ENCODE data around the gene DIS3L2.
"Not testable (repeated sequence)": the region's sequence is repeated elsewhere in the genome, so short reads cannot be mapped to it uniquely, and the experiment has no call there.

The DIS3L2 gene

DNA sequence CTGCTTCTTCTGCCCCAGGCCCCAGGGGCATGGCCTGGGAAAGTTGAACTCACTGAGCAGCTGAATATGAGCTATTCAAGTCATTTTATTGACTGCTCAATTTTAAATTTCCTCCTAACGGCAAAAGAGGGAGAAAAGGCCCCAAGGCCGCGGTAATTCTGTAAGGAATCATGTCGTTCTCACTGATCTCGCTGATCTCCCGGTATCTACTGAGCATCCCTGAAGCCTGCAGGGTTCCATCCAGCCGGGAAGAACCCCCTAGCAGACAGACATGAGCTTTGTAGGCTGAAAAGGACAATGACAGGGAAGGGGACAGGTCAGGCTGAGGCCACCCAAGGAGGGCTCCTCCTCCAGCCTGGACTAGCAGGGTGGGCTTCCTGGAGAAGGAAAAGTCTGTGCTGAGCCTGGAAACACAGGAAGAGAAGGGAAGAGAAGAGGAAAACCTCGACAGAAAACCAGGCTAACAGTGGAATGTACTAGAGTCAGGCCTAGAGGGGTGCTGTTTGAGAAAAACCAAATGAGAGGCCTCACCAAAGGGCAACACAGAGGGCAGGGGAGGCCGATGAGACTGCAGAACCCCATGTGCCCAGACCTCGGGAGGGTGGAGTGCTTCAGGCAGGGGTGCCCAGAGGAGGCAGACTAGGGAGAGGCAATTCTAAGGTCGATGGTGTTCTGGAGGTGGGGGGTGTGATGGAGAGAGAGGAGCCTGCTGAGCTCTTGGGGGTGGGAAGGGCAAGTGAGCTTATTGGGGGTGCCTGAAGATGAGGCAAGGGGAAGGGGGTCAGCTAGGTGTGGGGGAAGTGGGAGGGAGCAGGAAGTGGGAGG lies 32.4 kb upstream of the DIS3L2 start:
- DNase-seq (ENCODE audit: low read depth) = no peak

DNA sequence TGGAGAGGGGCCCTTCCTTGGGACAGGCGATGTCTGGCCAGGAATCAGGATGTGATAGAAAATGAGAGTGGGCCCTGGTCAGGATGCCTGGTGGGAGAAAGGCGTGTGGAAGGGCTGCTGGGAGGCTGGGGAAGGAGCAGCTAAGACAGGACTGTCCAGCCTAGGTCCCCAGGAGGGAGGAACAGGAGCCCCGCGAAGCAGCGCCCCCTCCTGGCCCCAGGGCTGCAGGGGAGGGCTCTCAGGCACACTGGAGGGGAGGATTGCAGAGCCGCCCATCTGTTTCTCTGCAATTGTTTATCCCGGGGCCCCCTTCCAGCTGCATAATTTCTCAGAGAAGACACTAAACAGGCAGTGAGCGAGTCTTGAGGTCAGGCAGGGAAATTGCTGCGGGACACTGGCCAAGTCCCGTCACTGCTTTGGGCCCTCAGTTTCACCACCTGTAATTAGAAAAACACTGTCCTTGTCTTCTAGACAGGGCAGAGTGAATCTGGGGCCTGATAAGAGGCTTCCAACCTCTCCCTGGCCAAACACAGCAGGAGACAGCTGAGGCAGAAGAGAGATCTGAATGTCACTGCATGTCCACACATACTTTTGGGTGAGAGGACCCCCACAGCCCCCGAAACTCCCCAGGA lies 31.4 kb upstream of the DIS3L2 start:
- DNase-seq (ENCODE audit: low read depth) = no peak

DNA sequence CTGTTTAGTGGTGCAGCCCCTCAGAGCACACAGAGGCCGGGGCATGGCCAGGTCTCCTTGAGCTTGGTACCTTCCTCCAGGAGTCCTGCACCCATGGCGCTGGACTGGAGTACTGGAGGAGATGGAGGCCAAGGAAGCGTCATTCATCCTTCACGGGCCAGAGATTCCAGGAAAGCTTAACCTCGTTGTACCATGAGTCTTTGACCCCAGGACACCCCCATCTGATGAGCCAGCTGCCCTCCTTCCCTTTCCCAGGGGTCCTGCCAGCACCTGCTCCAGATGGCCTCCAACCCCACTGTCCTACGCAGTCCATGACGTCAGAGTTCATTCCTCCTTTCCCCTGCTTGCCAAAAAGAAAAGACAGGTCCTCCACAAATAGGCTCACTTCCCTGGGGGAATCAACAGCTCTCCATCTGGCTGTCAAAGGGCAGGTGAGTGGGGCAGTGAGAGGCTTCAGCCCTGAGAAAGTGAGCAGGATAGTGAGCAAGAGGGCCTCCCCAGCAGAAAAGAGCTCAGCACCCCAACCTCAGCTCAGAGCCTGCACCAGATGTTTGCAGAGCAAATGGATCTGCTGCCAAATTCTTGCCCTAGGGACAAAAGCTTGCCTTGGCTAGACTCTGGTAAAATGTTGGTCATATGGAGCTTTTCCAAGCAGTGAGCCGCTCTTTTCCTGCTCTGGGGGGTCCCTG lies 30.8 kb upstream of the DIS3L2 start:
- no peak for DNase-seq (ENCODE audit: low read depth)

GRCh38 chr2:231931481-231931915 lies 30.0 kb upstream of the DIS3L2 start:
- no peak for DNase-seq (ENCODE audit: low read depth)

DNA sequence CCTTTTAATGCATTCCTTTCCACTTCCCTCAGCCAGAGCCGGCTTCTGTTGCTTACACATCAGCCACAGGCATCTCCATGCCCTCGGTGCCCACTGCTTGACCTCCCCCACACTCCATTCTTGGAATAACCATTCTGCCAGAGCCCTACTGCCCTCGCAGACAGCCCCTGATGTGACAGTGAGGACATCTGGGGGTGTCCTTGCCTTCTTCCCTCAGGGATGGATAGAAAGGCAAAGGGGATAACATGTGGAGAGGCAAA lies 28.9 kb upstream of the DIS3L2 start:
- DNase-seq (ENCODE audit: low read depth) = no peak

DNA sequence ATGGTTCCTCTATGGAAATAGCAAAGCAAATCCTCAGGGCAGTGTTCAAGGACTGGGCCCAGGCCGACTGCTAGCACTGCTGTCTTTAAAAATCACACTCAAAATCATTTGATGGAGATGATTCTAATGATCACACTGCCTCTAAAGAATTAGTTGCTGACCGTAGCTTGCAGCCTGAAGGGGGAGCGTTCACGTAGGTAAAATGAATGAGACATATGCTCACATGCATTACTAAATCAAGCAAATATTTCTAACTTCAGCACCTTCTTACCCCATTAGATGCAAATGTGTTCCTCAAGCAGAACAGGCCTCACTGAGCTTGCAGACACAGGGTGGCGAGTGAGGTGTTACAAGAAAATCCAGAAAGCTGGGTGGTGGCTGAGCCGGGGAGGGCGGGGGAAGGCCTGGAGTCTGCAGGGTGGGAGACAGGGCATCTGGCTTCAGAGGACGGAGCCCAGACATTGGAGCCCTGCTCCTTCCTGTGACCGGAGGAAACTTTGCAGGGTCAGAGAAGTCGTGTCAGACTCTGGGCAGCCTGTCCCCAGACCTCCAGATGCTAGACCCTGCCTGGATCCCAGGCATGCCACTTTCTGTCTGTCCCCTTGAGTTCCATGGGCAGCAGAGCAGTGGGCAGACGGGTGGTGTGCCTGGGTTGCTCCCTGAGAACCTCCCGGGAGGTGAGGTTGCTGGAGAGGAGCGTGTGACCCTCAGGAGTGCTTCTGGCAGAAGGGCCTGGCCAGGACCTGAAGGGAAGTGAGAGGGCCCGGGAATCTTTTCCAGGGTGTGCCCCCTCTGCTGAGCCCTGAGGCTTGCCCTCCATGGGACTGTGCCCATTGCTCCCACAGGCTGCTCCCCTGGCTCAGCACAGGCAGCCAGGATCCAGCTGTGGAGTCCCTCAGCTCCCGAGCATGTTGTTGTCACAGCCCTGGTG lies 28.3 kb upstream of the DIS3L2 start:
- no peak for DNase-seq (ENCODE audit: low read depth)

DNA sequence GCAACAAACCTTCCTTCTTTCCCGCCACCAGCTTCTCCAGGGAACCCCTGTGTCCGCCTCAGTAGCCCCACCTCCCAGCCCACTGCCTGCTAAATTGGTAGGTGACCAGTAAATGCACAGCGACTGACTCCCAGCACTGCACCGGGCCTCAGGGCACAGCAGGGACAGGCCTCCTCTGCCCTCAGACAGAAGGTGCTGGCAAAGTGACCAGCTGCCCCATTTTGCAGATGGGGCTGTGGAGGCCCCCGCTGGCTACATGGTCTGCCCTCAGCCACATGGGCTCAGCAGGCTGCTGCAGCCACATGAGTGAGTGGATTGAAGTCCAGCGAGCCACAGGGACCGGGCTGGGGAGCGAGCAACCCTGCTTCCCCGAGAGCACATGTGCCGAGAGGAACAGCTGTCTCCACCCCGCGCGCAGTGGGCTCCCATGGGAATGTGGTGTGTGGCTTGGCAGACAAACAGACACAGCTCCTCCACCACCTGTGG lies 27.6 kb upstream of the DIS3L2 start:
- no peak for DNase-seq (ENCODE audit: low read depth)

- DNase-seq (ENCODE audit: low read depth) = no peak
Observed at GRCh38 chr2:231934441-231935206, 26.9 kb upstream of the DIS3L2 start.

DNA sequence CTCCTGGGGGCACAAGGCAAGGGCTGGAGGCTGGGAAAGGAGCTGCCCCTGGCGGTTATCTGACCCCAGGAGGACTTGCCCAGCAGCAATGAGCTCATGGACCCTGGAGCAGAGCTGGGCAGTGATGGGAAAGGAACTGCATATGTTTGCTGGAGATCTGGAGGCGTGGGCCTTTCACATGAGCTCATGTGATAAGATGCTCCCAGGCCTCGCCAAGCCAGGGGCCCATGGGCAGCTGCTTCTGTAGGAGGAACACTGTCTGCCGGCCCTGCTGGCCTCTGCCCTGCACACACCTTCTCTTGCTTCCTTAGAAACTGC lies 26.3 kb upstream of the DIS3L2 start:
- DNase-seq (ENCODE audit: low read depth) = no peak

GRCh38 chr2:231935815-231936214 lies 25.7 kb upstream of the DIS3L2 start:
- no peak for DNase-seq (ENCODE audit: low read depth)

DNA sequence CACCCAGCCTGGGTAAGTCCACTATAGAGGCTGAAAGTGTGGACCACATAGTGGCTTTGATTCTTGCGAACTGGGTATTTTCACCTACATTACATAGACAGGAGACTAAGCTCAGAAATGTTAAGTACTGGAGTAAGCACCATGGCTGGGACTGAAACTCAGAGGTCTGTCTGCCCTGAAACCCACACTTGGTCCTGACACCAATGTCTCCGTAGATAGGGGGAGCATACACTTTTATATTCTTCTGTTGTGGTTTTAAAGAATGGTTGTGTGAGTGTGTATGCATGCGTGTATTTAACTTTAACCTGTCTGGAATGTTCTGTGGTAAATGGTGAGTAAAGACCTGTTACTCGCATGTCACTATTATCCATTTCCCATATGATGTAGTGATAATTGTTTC lies 25.0 kb upstream of the DIS3L2 start:
- no peak for DNase-seq (ENCODE audit: low read depth)

- no peak for DNase-seq (ENCODE audit: low read depth)
Observed at GRCh38 chr2:231937057-231937456, 24.5 kb upstream of the DIS3L2 start.

DNA sequence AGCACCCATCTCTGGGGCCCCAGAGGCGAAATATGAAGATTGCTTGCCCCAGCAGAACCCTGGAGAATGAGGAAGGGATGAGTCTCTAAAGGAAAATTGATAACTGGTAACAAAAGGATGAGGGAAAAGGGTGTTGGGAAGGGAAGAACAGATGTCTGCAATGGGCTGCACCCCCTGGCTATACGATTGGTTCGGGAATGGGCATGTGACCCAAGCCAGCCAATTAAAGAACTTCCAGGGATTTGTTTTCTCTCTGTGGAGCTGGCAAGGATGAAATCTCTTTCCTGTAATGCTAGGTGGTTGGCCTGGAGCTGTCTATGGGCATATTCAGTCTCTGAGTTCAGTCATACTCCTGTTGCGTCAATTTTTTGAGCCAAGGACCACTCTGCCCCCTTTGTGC lies 22.5 kb upstream of the DIS3L2 start:
- DNase-seq (ENCODE audit: low read depth) = no peak

- DNase-seq (ENCODE audit: low read depth) = no peak
Observed at GRCh38 chr2:231940795-231941194, 20.7 kb upstream of the DIS3L2 start.

DNA sequence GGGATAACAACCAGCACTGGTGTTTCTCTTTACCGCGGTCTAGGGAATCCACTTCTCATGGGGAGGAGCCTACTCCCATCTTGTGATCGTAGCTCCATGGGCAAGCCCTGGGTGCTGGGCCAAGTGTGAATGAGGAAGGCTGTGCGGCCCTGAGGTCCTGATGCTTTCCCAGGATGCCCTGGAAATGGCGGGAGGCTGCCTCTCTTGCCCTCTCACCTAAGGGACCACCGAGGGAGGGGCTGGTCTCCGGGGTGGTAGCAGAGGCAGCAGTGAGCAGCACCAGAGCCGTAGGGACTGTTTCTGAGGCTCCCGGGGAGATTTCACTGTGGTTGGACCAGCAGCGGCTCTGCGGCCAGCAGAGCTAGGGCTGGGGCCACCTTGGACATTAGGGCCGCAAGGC lies 19.8 kb upstream of the DIS3L2 start:
- DNase-seq (ENCODE audit: low read depth) = no peak

DNA sequence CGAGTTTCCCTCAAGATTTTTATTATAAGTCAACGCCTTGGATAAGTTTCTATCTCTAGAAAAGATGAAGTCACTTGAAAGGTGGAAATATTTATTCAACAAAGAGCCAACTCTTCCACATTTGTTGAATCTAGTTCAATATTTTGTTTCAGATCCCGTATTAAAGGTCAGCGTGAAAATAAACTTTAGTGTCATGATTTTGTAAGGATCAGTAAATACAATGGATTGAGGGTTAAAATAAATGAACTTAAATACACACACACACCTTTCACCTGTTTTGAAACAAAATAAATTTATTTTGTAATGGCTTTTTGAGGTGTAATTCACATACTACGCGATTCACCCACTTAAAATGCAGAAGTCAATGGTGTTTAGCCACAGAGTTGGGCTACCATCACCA lies 19.3 kb upstream of the DIS3L2 start:
- DNase-seq (ENCODE audit: low read depth) = no peak

DNA sequence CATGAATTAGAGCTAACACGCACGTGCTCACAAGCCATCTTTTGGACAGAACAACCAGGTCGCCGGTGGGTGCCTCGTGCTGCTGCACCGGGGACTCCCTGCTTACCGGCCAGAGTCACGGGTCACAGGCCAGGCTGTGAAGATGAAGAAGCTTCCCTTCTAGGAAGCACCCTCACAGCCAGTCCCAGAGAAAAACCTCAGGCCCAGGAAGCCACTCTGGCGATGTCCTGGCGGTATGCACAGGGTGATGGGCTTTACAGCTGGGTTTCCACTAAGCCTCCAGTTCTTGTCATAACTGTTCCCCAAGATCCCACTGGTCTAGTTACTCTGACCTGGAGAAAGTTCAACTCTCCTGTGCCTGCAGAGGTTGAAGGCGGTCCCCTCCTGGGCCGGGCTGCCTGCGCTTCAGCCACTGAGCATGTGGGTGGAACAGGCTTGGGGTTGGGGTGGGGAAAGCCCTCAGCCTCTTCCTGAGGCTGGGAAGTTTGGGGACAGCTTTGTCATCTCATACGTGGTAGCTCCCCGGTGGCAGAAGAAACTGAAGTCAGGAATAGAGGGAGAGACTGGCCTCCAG lies 15.2 kb upstream of the DIS3L2 start:
- DNase-seq (ENCODE audit: low read depth) = no peak

- not testable (repeated sequence) for DNase-seq (ENCODE audit: low read depth)
Observed at GRCh38 chr2:231947112-231947511, 14.4 kb upstream of the DIS3L2 start.

DNA sequence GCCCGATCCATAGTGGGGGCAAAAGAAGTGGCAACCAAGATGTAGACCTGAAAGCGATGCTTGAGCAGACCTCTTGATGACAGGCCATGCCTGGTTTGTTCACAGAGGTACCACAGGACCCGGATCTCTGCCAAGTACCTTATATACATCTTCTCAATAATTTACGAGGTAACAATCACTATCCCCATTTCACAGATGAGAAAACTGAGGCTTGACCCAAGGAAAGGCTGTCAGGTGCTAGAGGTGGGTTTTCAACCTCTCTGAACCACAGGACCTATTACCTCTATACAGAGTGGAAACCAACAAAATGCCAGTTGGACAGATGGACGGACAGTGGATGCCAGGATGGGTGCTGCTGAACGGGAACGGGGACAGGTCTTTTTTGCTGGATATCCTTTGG lies 13.8 kb upstream of the DIS3L2 start:
- DNase-seq (ENCODE audit: low read depth) = no peak

DNA sequence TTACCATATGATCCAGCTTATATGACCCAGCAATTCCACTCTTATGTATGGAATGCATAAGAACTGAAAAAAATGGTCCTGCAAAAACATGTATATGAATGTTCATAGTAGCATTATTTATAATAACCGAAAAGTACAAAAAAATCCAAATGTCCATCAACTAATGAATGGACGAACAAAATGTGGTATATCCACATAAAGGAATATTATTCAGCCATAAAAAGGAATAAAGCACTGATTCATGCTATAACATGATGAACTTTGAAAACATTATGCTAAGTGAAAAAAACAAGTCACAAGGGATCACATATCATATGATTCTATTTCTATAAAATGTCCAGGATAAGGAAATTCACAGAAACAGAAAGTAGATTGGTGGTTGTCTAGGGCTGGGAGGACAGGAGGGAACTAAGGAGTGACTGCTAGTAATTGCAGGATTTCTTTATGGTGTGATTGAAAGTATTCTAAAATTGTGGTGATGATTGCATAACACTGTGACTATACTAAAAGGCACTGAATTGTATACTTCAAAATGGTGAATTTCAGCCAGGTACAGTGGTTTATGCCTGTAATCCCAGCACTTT lies 10.0 kb upstream of the DIS3L2 start:
- DNase-seq (ENCODE audit: low read depth) = no peak
